Esophagus muscularis mucosa (tissue), 4 donors: Measurements from ENCODE around the gene UGT1A7. TPM values are rescaled to one million over a fixed set of nuclear protein-coding genes. Genes with fewer than 3 reads are reported as not detected.
"Not testable (repeated sequence)": the region's sequence is repeated elsewhere in the genome, so short reads cannot be mapped to it uniquely, and the experiment has no call there.

ENCODE experiments used
- DNase-seq: peaks from one replicate; pipeline ENCODE4 v3.0.0-alpha.2; 2017; ENCODE audit errors: extremely low spot score
- H3K27ac ChIP-seq, 4 donors: fragments of 200-600 bp; sonication (generic); replicated peaks in 1 of 4; 1 replicate in 3 of 4; 2 replicates in 1 of 4; pipeline ENCODE4 v1.5.1; 2016 to 2019; ENCODE audit warnings: mild to moderate bottlenecking in 1 of 4
- H3K27me3 ChIP-seq, 4 donors: fragments of 200-600 bp; sonication (generic); one replicate each; pipeline versions ENCODE4 v1.5.1 to v1.6.0; 2016 to 2019
- H3K36me3 ChIP-seq, 4 donors: fragments of 200-600 bp; sonication (generic); one replicate each; pipeline ENCODE4 v1.5.1; 2016 to 2019
- H3K4me1 ChIP-seq, 4 donors: fragments of 200-600 bp; sonication (generic); one replicate each; pipeline ENCODE4 v1.5.1; 2016 to 2019
- H3K4me3 ChIP-seq, 4 donors: fragments of 200-600 bp; sonication (generic); 1 replicate in 2 of 4; 2 replicates in 2 of 4; pipeline ENCODE4 v1.5.1; 2016 to 2019; ENCODE audit warnings: mild to moderate bottlenecking in 4 of 4, moderate library complexity in 1 of 4
- H3K9me3 ChIP-seq, 4 donors: fragments of 200-600 bp; sonication (generic); 1 replicate in 3 of 4; 2 replicates in 1 of 4; pipeline ENCODE4 v1.5.1; 2016 to 2019
- CTCF ChIP-seq, 3 experiments: fragments of 200-600 bp in 2 of 3; fragments of 450-650 bp in 1 of 3; sonication (generic) in 2 of 3; IDR thresholded peaks; one replicate each; pipeline ENCODE4 v1.5.1; 2017 to 2019; ENCODE audit warnings: antibody characterized with exemption in 3 of 3, mild to moderate bottlenecking in 2 of 3, moderate library complexity in 1 of 3
- EP300 ChIP-seq: sonication (generic); formaldehyde crosslinking; IDR thresholded peaks from one replicate; pipeline ENCODE4 v1.6.1; 2017; ENCODE audit warnings: antibody characterized with exemption
- POLR2A ChIP-seq: fragments of 450-650 bp; IDR thresholded peaks from one replicate; pipeline ENCODE4 v1.6.1; 2017; ENCODE audit warnings: antibody characterized with exemption, moderate library complexity, mild to moderate bottlenecking, low read depth
- POLR2AphosphoS5 ChIP-seq, 2 donors: sonication (generic); formaldehyde crosslinking; IDR thresholded peaks; one replicate each; pipeline ENCODE4 v1.6.1; 2017; ENCODE audit warnings: antibody characterized with exemption in 2 of 2
- WGBS: methylation state at CpG from one replicate; pipeline ENCODE4 v1.1.5; 2018; 5-methylcytosine and 5-hydroxymethylcytosine counted together
- intact Hi-C: fragments of 100-400 bp; cut with DNase I; formaldehyde crosslinking; loops from one replicate; pipeline ENCODE4 v1.15.1; 2023
- total RNA-seq, 4 donors: library from RNA; depleted of rRNA; stranded (reverse); fragments of >200 nt; gene quantifications; one replicate each; pipeline versions ENCODE4 v1.1.0 to v1.2.1, GENCODE V29; 2016

Gene UGT1A7
- total RNA-seq, 4 donors from 2014 or later = 0.42 TPM; not detected in 3

GRCh38 chr2:233713262-233713615 lies 31.5 kb downstream of the UGT1A7 start:
- WGBS = 86% methylated on average over 7 of the region's 7 CpGs
- no peak for DNase-seq
- no peak overlapping the region for H3K4me3 ChIP-seq
- H3K27ac ChIP-seq = no peak overlapping the region
- intact Hi-C loops = no loop called here
- H3K4me1 ChIP-seq = no peaks in the 10 kb centered on the region
- no peaks in the 10 kb centered on the region for H3K36me3 ChIP-seq
- H3K27me3 ChIP-seq = peaks cover 0 to 32% (median 0%) of the 10 kb centered on the region in 4 donors
- no peak for TF ChIP-seq POLR2A
- TF ChIP-seq POLR2AphosphoS5 (IDR thresholded peaks at IDR 0.05) = no peak
- no peak for TF ChIP-seq CTCF (IDR thresholded peaks at IDR 0.05)
- TF ChIP-seq EP300 = no peak
- no peaks in the 10 kb centered on the region for H3K9me3 ChIP-seq

DNA sequence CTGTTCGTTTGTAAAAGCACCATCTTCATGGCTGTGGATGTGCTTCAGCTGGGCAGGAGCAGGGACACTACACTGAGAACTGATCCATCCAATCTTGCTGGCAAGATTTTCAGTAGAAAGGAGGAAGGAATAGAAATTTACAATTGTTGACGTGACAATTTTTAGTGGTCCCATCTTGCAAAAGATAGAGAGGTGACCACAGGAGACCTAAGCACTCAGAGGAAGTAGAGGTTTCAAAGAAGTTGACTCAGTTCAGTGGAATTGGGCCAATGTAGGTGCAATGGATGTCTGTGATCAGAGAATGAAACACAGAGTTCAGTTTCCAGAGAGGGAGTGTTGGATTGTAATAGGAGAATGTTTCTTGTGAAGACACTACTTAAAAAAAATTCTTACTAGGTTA lies 32.4 kb downstream of the UGT1A7 start:
- no peak overlapping the region for H3K4me3 ChIP-seq
- H3K27me3 ChIP-seq = peaks cover 0 to 32% (median 0%) of the 10 kb centered on the region in 4 donors
- TF ChIP-seq CTCF (IDR thresholded peaks at IDR 0.05) (no peak), POLR2A (no peak), EP300 (no peak), POLR2AphosphoS5 (IDR thresholded peaks at IDR 0.05) (no peak)
- H3K9me3 ChIP-seq = no peaks in the 10 kb centered on the region
- no peak overlapping the region for H3K27ac ChIP-seq
- WGBS = 87% methylated on average over 2 of the region's 2 CpGs
- no peak for DNase-seq
- H3K4me1 ChIP-seq = no peaks in the 10 kb centered on the region
- no peaks in the 10 kb centered on the region for H3K36me3 ChIP-seq
- intact Hi-C loops = no loop called here

DNA sequence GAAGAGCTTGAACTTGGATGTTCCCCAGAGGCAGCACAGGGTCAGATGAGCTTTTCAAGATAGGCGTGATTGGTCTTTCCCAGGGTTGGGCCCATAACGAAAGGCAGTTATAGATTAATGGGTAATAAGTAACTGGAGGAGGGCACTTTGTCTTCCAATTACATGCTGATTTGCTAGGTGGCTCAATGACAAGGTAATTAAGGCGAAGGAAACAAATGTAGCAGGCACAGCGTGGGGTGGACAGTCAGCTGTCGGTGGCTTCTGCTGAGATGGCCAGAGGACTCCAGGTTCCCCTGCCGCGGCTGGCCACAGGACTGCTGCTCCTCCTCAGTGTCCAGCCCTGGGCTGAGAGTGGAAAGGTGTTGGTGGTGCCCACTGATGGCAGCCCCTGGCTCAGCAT lies 36.9 kb downstream of the UGT1A7 start, which contains the start of gene UGT1A4:
UGT1A4 (plus strand) TSS at position 185 of the 400 bp plus-strand sequence; CDS start at position 270, 85 bp downstream.
- no peak for DNase-seq
- Histone ChIP-seq H3K4me1 (no peaks in the 10 kb centered on the region), H3K36me3 (no peaks in the 10 kb centered on the region), H3K27me3 (peaks cover 0 to 20% (median 0%) of the 10 kb centered on the region in 4 donors), H3K9me3 (no peaks in the 10 kb centered on the region), H3K4me3 (no peak within 1 kb of the TSS), H3K27ac (no peak within 1 kb of the TSS)
- WGBS = 78% methylated on average over 7 of the region's 7 CpGs
- TF ChIP-seq CTCF (IDR thresholded peaks at IDR 0.05) (no peak), EP300 (no peak), POLR2AphosphoS5 (IDR thresholded peaks at IDR 0.05) (no peak), POLR2A (no peak)
- intact Hi-C loops = no loop called here

GRCh38 chr2:233728723-233729301 lies 47.1 kb downstream of the UGT1A7 start, which contains the start of gene UGT1A3:
Gene UGT1A3, plus strand, starts transcription at chr2:233729042. Its CDS starts 85 bp downstream, at chr2:233729127.
- H3K4me3 ChIP-seq = no peak within 1 kb of the TSS
- peaks cover 0 to 10% (median 0%) of the 10 kb centered on the region in 4 donors for H3K27me3 ChIP-seq
- DNase-seq = no peak
- 87% methylated on average over 8 of the region's 8 CpGs for WGBS
- intact Hi-C loops = no loop called here
- no peak within 1 kb of the TSS for H3K27ac ChIP-seq
- no peaks in the 10 kb centered on the region for H3K36me3 ChIP-seq
- no peaks in the 10 kb centered on the region for H3K9me3 ChIP-seq
- H3K4me1 ChIP-seq = no peaks in the 10 kb centered on the region
- no peak for TF ChIP-seq EP300
- TF ChIP-seq CTCF (IDR thresholded peaks at IDR 0.05) = no peak
- no peak for TF ChIP-seq POLR2A
- no peak for TF ChIP-seq POLR2AphosphoS5 (IDR thresholded peaks at IDR 0.05)

DNA sequence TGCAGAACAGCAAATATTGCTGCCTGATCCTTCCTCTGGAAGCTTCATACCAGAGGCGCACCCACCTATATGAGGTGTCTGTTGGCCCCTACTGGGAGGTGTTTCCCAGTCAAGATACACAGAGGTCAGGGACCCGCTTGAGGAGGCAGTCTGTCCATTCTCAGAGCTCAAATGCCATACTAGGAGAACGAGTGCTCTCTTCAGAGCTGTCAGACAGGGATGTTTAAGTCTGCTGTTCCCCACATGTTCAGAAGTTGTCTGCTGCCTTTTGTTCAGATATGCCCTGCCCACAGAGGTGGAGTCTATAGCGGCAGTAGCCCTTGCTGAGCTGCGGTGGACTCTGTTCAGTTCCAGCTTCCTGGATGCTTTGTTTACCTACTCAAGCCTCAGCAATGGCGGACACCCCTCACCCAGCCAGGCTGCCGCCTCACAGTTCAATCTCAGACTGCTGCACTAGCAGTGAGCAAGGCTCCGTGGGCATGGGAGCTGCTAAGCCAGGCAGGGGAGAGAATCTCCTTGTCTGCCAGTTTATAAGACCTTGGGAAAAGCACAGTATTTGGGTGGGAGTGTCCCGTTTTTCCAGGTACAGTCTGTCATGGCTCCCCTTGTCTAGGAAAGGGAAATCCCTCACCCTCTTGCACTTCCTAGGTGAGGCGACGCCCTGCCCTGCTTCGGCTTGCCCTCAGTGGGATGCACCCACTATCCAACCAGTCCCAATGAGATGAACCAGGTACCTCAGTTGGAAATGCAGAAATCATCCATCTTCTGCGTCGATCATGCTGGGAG lies 55.4 kb downstream of the UGT1A7 start:
- intact Hi-C loops, H3K27me3 ChIP-seq, DNase-seq, H3K4me1 ChIP-seq, H3K9me3 ChIP-seq, H3K36me3 ChIP-seq, H3K27ac ChIP-seq, H3K4me3 ChIP-seq: not testable (repeated sequence)
- 84% methylated on average over 13 of the region's 14 CpGs for WGBS
